Peyer's patch (tissue), 4 donors: ENCODE data around the gene SELENOK. TPM values are rescaled to one million over a fixed set of nuclear protein-coding genes. Genes with fewer than 3 reads are reported as not detected.
A peak's percentile ranks its signal among the peaks of the same experiment; 100 is the strongest.

Experiments
- DNase-seq, 3 donors: peaks; one replicate each; pipeline ENCODE4 v3.0.0-alpha.2; 2017 to 2019
- H3K27ac ChIP-seq, 4 donors: fragments of 200-600 bp; sonication (generic); one replicate each; pipeline ENCODE4 v1.5.1; 2016 to 2019
- H3K27me3 ChIP-seq, 2 donors: fragments of 200-600 bp; sonication (generic); one replicate each; pipeline ENCODE4 v1.5.1; 2019
- H3K36me3 ChIP-seq, 3 donors: fragments of 200-600 bp; sonication (generic); one replicate each; pipeline ENCODE4 v1.5.1; 2016 to 2019
- H3K4me1 ChIP-seq, 4 donors: fragments of 200-600 bp; sonication (generic); one replicate each; pipeline ENCODE4 v1.5.1; 2016 to 2019
- H3K4me3 ChIP-seq, 4 donors: fragments of 200-600 bp; sonication (generic); 1 replicate in 3 of 4; 2 replicates in 1 of 4; pipeline ENCODE4 v1.5.1; 2016 to 2019; ENCODE audit warnings: mild to moderate bottlenecking in 1 of 4
- H3K9me3 ChIP-seq, 4 donors: fragments of 200-600 bp; sonication (generic); one replicate each; pipeline ENCODE4 v1.5.1; 2016 to 2019; ENCODE audit warnings: mild to moderate bottlenecking in 1 of 4
- POLR2A ChIP-seq, 2 donors: fragments of 450-650 bp; IDR thresholded peaks; one replicate each; pipeline ENCODE4 v1.5.1; 2017; ENCODE audit warnings: antibody characterized with exemption in 2 of 2, mild to moderate bottlenecking in 2 of 2, moderate library complexity in 2 of 2
- total RNA-seq, 4 donors: library from RNA; depleted of rRNA; stranded (reverse); fragments of >200 nt; gene quantifications; one replicate each; pipeline ENCODE4 v1.1.0, GENCODE V29; 2016
- TF ChIP-seq, protein P1 (sequence below), 6 experiments: fragments of 450-650 bp in 4 of 6; fragments of 200-600 bp in 2 of 6; sonication (generic) in 1 of 6; IDR thresholded peaks; one replicate each; pipeline ENCODE4 v1.5.1; 2017 to 2019; ENCODE audit warnings: antibody characterized with exemption in 6 of 6, mild to moderate bottlenecking in 3 of 6, moderate library complexity in 1 of 6

The SELENOK gene
- total RNA-seq, 4 donors from 2014 or later: 26.1 to 69.7 (median 41.9) TPM

DNA sequence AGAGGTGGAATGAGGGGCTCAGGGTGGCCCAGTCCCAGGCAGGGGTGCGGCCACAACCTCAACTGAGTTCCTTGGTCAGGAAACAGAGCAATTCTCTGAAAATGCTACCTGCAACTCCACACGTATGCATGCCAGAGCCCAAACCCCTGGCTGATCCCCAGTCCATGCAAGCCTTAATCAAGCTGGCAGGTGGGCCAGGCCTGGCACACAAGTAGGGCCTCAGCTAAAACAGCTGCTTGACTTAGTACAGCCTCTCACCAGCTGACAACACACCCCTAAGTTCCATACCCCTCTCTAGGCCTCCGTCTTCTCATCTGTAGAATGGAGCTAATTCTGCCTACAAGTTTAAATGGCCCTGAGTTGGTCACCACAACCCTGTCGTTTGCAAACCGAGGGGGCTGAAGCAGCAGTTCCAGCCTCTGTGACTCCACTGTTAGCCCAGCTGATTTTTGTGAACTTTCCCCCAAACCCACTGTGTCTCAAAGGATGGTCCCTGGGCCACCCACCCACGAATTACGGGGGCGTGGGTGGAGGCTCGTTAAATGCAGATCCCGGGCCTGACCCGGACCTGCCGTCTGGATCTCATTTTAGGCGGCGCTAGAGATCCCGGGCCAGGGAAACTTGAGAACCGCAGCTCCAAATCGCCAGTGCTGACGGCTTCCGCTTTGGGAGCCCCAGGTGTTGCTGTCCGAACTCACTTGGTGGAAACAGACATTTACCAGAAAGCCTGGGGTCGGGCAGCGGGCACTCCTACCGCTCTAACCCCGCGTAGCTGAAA, 46.4 kb downstream of the SELENOK start:
- DNase-seq: peak in 2 of 3 donors; percentile 35 to 64
- Histone ChIP-seq H3K36me3 (no peaks in the 10 kb centered on the region), H3K4me1 (peaks cover 0 to 17% (median 7%) of the 10 kb centered on the region in 4 donors), H3K9me3 (no peaks in the 10 kb centered on the region), H3K27ac (peak overlapping the region; percentile 58 to 97 (median 83)), H3K27me3 (no peaks in the 10 kb centered on the region), H3K4me3 (peak overlapping the region; percentile 43 to 83 (median 72))
- TF ChIP-seq, protein P1, sequence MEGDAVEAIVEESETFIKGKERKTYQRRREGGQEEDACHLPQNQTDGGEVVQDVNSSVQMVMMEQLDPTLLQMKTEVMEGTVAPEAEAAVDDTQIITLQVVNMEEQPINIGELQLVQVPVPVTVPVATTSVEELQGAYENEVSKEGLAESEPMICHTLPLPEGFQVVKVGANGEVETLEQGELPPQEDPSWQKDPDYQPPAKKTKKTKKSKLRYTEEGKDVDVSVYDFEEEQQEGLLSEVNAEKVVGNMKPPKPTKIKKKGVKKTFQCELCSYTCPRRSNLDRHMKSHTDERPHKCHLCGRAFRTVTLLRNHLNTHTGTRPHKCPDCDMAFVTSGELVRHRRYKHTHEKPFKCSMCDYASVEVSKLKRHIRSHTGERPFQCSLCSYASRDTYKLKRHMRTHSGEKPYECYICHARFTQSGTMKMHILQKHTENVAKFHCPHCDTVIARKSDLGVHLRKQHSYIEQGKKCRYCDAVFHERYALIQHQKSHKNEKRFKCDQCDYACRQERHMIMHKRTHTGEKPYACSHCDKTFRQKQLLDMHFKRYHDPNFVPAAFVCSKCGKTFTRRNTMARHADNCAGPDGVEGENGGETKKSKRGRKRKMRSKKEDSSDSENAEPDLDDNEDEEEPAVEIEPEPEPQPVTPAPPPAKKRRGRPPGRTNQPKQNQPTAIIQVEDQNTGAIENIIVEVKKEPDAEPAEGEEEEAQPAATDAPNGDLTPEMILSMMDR (IDR thresholded peaks at IDR 0.05): peak in 2 of 6 experiments; percentile 18 to 23
- TF ChIP-seq POLR2A (IDR thresholded peaks at IDR 0.05): no peak

DNA sequence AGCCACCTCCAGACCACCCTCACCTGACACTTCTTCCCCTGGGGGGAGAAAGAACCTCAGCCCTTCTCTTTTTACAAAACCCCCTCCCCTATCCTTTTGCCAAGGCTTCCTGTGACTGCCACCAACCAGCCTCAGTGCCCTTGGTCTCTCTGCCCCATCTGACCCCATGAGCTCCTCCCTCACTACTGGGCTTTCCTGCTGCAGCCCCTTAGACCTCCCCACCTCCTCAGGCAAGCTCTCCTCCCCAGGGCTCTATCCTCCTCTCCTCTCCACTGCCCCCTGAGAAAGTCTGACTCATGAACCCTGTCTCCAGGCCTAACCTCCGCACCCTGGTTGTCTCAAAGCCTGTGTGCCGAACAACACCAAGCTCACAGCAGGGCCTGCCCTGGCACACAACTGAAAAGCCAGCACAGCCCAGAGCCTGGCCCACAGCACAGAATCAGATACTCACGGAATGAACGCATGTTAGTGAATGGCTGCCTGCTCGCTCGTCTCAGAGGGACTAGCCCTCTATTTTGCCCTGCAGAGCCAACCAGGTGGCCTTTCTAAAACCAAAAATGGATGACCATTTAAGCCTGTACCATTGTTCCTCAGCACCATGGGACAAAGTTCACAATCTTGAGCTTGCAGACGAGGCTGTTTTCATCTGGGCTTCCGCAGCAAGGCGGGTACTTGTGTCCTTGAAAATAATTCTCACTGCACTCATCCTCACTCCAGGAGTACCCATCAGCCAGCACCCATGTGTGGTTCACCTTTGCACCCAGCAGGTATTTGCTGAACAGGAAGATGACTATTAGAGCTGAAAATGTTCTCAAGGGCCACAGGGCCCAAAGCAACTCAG, 47.2 kb downstream of the SELENOK start:
- peak overlapping the region in 2 of 4 donors; percentile 82 to 83 for H3K4me3 ChIP-seq
- peaks cover 0 to 17% (median 7%) of the 10 kb centered on the region in 4 donors for H3K4me1 ChIP-seq
- no peaks in the 10 kb centered on the region for H3K27me3 ChIP-seq
- TF ChIP-seq POLR2A (IDR thresholded peaks at IDR 0.05): peak in 1 of 2 donors; percentile 58
- TF ChIP-seq, protein P1 (IDR thresholded peaks at IDR 0.05): no peak
- H3K27ac ChIP-seq: peak overlapping the region in 3 of 4 donors; percentile 78 to 97 (median 88)
- H3K36me3 ChIP-seq: peaks cover 0 to 4% (median 0%) of the 10 kb centered on the region in 3 donors
- DNase-seq: peak in 2 of 3 donors; percentile 70 to 77
- no peaks in the 10 kb centered on the region for H3K9me3 ChIP-seq

DNA sequence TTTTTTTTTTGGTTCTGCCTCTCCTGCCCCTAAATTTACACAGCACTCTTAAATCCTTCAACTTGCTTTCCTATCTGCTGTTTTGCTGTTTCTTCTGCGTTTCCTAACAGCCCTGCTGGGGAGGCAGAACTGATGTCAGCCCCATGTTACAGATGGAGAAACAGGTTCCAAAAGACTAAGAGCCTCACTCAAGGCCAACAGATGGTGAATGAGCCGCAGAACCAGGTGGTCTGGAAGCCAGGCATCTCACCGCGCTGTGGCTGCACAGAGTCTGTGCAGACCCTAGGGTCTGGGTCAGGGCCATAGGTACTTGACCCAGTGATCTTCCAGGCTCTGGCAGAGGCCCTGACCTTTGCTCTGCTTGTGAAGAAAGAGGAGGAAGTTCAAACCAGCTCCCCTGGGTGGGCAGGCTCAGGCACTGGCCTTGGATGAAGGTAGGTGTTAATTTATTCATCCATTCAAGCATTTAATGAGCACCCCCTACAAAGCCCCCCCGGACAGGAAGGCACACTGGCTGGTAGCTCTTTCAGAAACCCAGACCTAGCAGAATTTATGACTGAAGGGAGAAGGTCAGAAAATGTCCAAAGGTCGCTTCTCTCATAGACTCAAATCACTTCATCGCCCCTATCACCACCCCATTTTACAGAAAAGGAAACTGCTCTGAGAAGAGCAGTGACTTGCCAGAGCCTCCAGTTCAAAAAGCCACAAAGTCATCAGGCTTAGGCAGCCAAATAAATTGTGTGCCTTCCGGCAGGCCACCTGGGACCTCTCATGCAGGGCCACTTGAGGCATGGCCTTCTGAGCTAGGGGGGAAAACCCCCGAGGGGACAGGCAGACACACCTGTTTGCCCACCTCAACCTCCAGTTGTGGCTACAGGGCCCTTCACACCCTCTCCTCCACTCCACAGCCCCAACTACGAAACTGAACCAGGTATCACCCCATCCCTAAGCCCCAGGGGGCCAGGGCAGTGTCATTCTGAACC, 48.2 kb downstream of the SELENOK start:
- Histone ChIP-seq H3K27ac (peak overlapping the region in 3 of 4 donors; percentile 78 to 97 (median 88)), H3K4me3 (peak overlapping the region in 2 of 4 donors; percentile 82 to 83), H3K36me3 (peaks cover 0 to 5% (median 0%) of the 10 kb centered on the region in 3 donors), H3K9me3 (no peaks in the 10 kb centered on the region), H3K4me1 (peaks cover 0 to 17% (median 7%) of the 10 kb centered on the region in 4 donors), H3K27me3 (no peaks in the 10 kb centered on the region)
- DNase-seq: no peak
- no peak for TF ChIP-seq POLR2A (IDR thresholded peaks at IDR 0.05)
- TF ChIP-seq, protein P1 (IDR thresholded peaks at IDR 0.05): no peak

DNA sequence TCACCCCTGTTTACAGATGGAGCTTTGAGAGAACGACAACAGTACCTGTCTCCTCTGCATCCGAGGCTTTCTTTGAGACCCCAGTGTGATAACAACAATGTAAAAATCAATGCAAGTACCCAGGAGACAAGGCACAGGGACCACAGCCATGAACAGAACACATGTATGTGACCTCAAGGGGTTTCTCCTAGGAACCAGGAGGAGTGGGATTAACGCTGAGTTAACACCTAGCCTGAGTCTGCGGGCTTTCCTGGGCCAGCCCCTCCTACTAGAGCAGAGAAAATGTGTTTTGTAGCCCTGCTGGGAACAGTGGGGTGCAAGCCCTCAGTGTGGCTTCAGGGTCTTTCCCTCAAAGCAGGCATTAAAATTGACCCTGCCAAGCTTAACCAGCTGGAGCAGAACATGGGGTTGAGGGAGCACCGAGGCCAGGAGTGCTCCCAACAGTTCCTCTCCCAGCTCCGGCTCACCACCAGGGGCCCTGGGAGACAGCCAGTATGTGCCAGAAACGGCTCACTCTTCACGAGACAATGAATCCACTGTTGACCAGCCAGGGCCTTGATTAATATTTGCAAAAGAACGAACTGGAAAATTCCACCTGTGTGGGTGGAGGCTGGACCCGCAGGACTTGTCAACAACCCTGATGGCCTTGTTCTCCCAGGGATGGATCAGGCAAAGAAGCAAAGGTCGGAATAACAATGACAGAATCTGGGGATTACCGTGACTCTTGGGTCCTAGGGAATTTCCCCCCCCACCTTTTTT, 49.0 kb downstream of the SELENOK start:
- Histone ChIP-seq H3K4me1 (peaks cover 0 to 17% (median 7%) of the 10 kb centered on the region in 4 donors), H3K27me3 (no peaks in the 10 kb centered on the region), H3K36me3 (peaks cover 0 to 5% (median 0%) of the 10 kb centered on the region in 3 donors), H3K9me3 (no peaks in the 10 kb centered on the region), H3K4me3 (peak overlapping the region in 2 of 4 donors; percentile 33 to 82), H3K27ac (peak overlapping the region in 3 of 4 donors; percentile 43 to 97 (median 88))
- peak in 1 of 2 donors; percentile 10 for TF ChIP-seq POLR2A (IDR thresholded peaks at IDR 0.05)
- TF ChIP-seq, protein P1 (IDR thresholded peaks at IDR 0.05): peak in 3 of 6 experiments; percentile 45 to 61 (median 56)
- DNase-seq: peak in 2 of 3 donors; percentile 76 to 80
